ENCODE results near the gene VCAN.

GRCh38 chr5:83470526-83471404 is 779 bp upstream of the VCAN start:
- TF ChIP-seq CTCF (conservative IDR thresholded peaks at IDR 0.05; ENCODE audit: low read length) (no peak), EZH2phosphoT487 (IDR thresholded peaks at IDR 0.05; ENCODE audit: borderline replicate concordance, low read depth, low read length) (no peak)
